ENCODE data around the gene ANKRD33B. TPM values are rescaled to one million over a fixed set of nuclear protein-coding genes. Genes with fewer than 3 reads are reported as not detected.
"Not testable (repeated sequence)": the region's sequence is repeated elsewhere in the genome, so short reads cannot be mapped to it uniquely, and the experiment has no call there.

Gene ANKRD33B
- total RNA-seq, 1 experiment from 2014 or later = 25.3 TPM

DNA sequence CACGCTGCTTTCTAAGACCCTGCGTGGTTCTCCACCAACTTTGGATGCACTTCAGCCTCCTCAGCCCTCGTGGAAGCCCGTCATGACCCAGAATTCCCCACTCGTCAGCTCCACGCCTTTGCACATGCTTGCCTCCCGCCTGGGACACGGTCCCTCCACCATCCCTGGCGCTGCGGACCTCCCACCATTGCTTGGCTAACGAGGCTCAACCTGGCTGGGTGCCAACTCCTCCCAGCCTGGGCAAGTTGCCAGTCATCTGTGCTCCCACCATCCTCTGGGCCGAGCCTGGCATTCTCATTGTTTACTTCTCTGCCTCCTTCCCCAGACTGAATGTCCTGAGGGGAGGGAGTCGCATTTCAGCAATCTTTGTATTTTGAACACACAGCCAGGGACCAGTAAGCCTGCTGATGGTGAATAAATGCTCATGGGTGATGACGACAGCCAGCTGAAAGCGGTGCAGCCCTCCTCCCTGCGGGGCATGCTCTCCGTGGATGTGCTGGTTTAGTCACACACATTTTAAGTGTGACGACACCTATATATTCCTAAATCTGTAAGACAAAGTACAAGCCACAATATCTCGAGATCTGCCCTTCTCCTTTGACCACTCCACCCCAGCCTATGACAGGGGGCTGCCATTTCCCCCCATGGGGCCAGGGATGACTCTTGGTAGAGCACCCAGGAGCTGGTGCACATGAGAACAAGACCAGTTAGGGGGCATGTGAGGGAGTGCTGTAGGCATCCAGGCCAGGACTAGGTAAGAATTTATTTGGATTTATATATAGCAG is 37.6 kb downstream of the ANKRD33B start:
- no peaks in the 10 kb centered on the region for H3K27me3 Mint-ChIP-seq (ENCODE audit: insufficient read depth, unreplicated experiment)
- TF ChIP-seq, protein P1, sequence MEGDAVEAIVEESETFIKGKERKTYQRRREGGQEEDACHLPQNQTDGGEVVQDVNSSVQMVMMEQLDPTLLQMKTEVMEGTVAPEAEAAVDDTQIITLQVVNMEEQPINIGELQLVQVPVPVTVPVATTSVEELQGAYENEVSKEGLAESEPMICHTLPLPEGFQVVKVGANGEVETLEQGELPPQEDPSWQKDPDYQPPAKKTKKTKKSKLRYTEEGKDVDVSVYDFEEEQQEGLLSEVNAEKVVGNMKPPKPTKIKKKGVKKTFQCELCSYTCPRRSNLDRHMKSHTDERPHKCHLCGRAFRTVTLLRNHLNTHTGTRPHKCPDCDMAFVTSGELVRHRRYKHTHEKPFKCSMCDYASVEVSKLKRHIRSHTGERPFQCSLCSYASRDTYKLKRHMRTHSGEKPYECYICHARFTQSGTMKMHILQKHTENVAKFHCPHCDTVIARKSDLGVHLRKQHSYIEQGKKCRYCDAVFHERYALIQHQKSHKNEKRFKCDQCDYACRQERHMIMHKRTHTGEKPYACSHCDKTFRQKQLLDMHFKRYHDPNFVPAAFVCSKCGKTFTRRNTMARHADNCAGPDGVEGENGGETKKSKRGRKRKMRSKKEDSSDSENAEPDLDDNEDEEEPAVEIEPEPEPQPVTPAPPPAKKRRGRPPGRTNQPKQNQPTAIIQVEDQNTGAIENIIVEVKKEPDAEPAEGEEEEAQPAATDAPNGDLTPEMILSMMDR (IDR thresholded peaks at IDR 0.05; ENCODE audit: insufficient read depth in 1 of 2, low read depth in 1 of 2, low read length in 1 of 2, severe bottlenecking in 1 of 2, unreplicated experiment in 1 of 2) = no peak
- no TSS peak for BruUV-seq (replicated peaks)
- no peak overlapping the region for H3K4me3 Mint-ChIP-seq (ENCODE audit: unreplicated experiment)
- H3K36me3 ChIP-seq (ENCODE audit: control insufficient read depth, insufficient read depth, low read length) = no peaks in the 10 kb centered on the region
- ChIA-PET CTCF (no interaction called here), POLR2A (no interaction called here)
- no peaks in the 10 kb centered on the region for H3K9me3 ChIP-seq
- H3K36me3 Mint-ChIP-seq (ENCODE audit: insufficient read depth, unreplicated experiment) = peaks cover 4% of the 10 kb centered on the region
- 0 out of 2 replicates have a peak, but pooled peaks cover 9% of the 10 kb centered on the region for H3K4me1 ChIP-seq
- H3K9me3 Mint-ChIP-seq (ENCODE audit: unreplicated experiment) = no peaks in the 10 kb centered on the region
- DNase-seq = no peak
- no peak overlapping the region for H3K4me3 ChIP-seq (ENCODE audit: low read depth, low read length)
- no peak overlapping the region for H3K27ac Mint-ChIP-seq (ENCODE audit: unreplicated experiment)
- peaks cover 7% of the 10 kb centered on the region for H3K4me1 Mint-ChIP-seq (ENCODE audit: low read depth, unreplicated experiment)
- intact Hi-C loops (cut with micrococcal nuclease; ENCODE audit: unreplicated experiment) = no loop called here
- H3K27me3 ChIP-seq (replicated peaks; ENCODE audit: control insufficient read depth, insufficient read depth, low read length) = no peaks in the 10 kb centered on the region

DNA sequence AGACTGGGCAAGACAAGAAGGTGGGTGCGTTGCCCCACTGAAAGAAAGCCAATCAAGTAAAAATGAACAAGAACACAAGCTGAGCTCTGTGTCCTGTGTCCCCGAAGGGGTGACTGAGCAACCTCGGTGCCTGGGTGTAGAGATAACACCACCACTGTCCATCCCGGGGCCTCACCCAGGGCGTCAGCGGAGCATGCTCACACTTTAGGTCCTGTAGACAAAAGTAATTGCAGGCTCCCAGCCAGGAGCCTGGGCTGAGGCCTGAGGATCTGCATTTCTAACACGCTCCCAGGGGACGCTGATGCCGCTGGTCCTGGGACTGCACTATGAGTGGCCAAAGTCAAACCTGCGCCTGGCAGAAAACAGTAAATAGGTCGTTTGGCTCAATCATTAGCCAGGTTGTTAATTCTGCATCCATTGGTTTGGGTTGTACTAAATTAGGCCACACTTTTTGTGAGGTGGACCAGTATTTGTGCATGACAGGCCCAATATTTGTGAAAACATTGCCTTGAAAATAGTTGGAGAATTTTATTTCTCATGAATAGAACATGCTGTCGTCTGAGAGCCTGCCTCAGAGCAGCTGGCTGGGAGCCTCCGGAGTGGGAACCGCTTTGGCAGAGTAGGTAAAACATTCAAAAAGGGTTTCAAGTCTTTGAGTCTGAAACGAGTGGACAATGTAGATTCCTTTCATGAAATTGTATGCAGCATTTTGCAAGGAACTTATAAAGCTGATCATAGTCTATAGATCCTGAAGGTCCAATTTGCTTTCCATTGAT is 38.3 kb downstream of the ANKRD33B start:
- H3K4me1 ChIP-seq = 0 out of 2 replicates have a peak, but pooled peaks cover 9% of the 10 kb centered on the region
- H3K4me3 ChIP-seq (ENCODE audit: low read depth, low read length) = no peak overlapping the region
- peaks cover 9% of the 10 kb centered on the region for H3K4me1 Mint-ChIP-seq (ENCODE audit: low read depth, unreplicated experiment)
- H3K27me3 ChIP-seq (replicated peaks; ENCODE audit: control insufficient read depth, insufficient read depth, low read length) = no peaks in the 10 kb centered on the region
- no peaks in the 10 kb centered on the region for H3K36me3 Mint-ChIP-seq (ENCODE audit: insufficient read depth, unreplicated experiment)
- H3K9me3 Mint-ChIP-seq (ENCODE audit: unreplicated experiment) = no peaks in the 10 kb centered on the region
- TF ChIP-seq, protein P1 (IDR thresholded peaks at IDR 0.05; ENCODE audit: insufficient read depth in 1 of 2, low read depth in 1 of 2, low read length in 1 of 2, severe bottlenecking in 1 of 2, unreplicated experiment in 1 of 2) = no peak
- intact Hi-C loops (cut with micrococcal nuclease; ENCODE audit: unreplicated experiment) = no loop called here
- no peak for DNase-seq
- H3K27me3 Mint-ChIP-seq (ENCODE audit: insufficient read depth, unreplicated experiment) = no peaks in the 10 kb centered on the region
- ChIA-PET POLR2A (no interaction called here), CTCF (interaction anchor here (0.7 kb wide), 1 partner anchor 11 kb away, joined by 3 read pairs; no protein-coding TSS in a partner anchor)
- no TSS peak for BruUV-seq (replicated peaks)
- H3K27ac Mint-ChIP-seq (ENCODE audit: unreplicated experiment) = no peak overlapping the region
- H3K9me3 ChIP-seq = no peaks in the 10 kb centered on the region
- no peak overlapping the region for H3K4me3 Mint-ChIP-seq (ENCODE audit: unreplicated experiment)
- H3K36me3 ChIP-seq (ENCODE audit: control insufficient read depth, insufficient read depth, low read length) = no peaks in the 10 kb centered on the region

DNA sequence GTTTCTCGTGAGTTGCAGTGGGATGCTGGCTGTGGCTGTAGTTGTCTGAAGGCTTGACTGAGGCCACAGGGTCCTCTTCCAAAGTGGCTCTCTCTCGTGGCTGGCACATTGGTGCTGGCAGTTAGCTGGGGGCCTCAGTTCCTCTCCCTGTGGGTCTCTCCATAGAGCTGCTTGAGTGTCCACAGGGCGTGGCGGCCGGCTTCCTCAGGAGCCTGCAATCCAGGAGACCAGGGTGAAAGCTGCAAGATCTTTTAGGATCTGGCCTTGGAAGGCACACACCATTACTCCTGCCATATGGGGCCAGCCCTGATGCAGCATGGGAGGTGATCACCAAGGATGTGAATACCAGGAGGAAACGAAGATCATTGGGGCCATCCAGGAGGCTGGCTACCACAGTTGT is 41.1 kb downstream of the ANKRD33B start:
- Mint-ChIP-seq H3K36me3 (ENCODE audit: insufficient read depth, unreplicated experiment) (no peaks in the 10 kb centered on the region), H3K27me3 (ENCODE audit: insufficient read depth, unreplicated experiment) (no peaks in the 10 kb centered on the region), H3K4me3 (ENCODE audit: unreplicated experiment) (no peak overlapping the region), H3K27ac (ENCODE audit: unreplicated experiment) (no peak overlapping the region), H3K9me3 (ENCODE audit: unreplicated experiment) (no peaks in the 10 kb centered on the region), H3K4me1 (ENCODE audit: low read depth, unreplicated experiment) (peaks cover 15% of the 10 kb centered on the region)
- H3K36me3 ChIP-seq (ENCODE audit: control insufficient read depth, insufficient read depth, low read length) = no peaks in the 10 kb centered on the region
- H3K4me3 ChIP-seq (ENCODE audit: low read depth, low read length) = no peak overlapping the region
- TF ChIP-seq, protein P1 (IDR thresholded peaks at IDR 0.05; ENCODE audit: insufficient read depth in 1 of 2, low read depth in 1 of 2, low read length in 1 of 2, severe bottlenecking in 1 of 2, unreplicated experiment in 1 of 2) = no peak
- no peaks in the 10 kb centered on the region for H3K27me3 ChIP-seq (replicated peaks; ENCODE audit: control insufficient read depth, insufficient read depth, low read length)
- ChIA-PET POLR2A (interaction anchor here (0.6 kb wide), 1 partner anchor 116 kb away, joined by 9 read pairs; no protein-coding TSS in a partner anchor), CTCF (no interaction called here)
- no peaks in the 10 kb centered on the region for H3K9me3 ChIP-seq
- H3K4me1 ChIP-seq = peaks cover 16% of the 10 kb centered on the region; the same call in 1 of the 2 replicates
- BruUV-seq (replicated peaks) = no TSS peak
- DNase-seq = no peak
- intact Hi-C loops (cut with micrococcal nuclease; ENCODE audit: unreplicated experiment) = no loop called here

DNA sequence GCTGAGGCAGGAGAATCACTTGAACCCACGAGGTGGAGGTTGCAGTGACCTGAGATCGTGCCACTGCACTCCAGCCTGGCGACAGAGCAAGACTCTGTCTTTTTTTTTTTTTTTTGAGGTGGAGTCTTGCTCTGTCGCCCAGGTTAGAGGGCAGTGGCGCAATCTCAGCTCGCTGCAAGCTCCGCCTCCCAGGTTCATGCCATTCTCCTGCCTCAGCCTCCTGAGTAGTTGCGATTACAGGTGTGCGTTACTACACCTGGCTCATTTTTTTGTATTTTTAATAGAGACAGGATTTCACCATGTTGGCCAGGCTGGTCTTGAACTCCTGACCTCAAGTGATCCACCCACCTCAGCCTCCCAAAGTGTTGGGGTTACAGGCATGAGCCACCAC is 42.8 kb downstream of the ANKRD33B start:
- POLR2A ChIA-PET; H3K27me3 ChIP-seq (replicated peaks; ENCODE audit: control insufficient read depth, insufficient read depth, low read length); H3K27me3 Mint-ChIP-seq (ENCODE audit: insufficient read depth, unreplicated experiment); H3K36me3 ChIP-seq (ENCODE audit: control insufficient read depth, insufficient read depth, low read length); intact Hi-C loops (cut with micrococcal nuclease; ENCODE audit: unreplicated experiment); H3K4me3 Mint-ChIP-seq (ENCODE audit: unreplicated experiment); CTCF ChIA-PET; BruUV-seq (replicated peaks); DNase-seq; H3K9me3 ChIP-seq; H3K9me3 Mint-ChIP-seq (ENCODE audit: unreplicated experiment); H3K27ac Mint-ChIP-seq (ENCODE audit: unreplicated experiment); H3K4me3 ChIP-seq (ENCODE audit: low read depth, low read length); H3K36me3 Mint-ChIP-seq (ENCODE audit: insufficient read depth, unreplicated experiment): not testable (repeated sequence)
- peaks cover 25% of the 10 kb centered on the region for H3K4me1 ChIP-seq
- H3K4me1 Mint-ChIP-seq (ENCODE audit: low read depth, unreplicated experiment) = peaks cover 18% of the 10 kb centered on the region
